Keratinocyte (primary cell): ENCODE results near the gene PPWD1. TPM values are rescaled to one million over a fixed set of nuclear protein-coding genes. Genes with fewer than 3 reads are reported as not detected.

Experiments
- DNase-seq: peaks from one replicate; pipeline ENCODE4 v3.0.0-alpha.2; 2011; ENCODE audit warnings: low read depth, missing footprints, low spot score
- FAIRE-seq: peaks from 2 replicates; lab custom pipeline; 2011; peaks lifted over from hg19 to GRCh38; lab: Jason Lieb, UNC
- H2AFZ ChIP-seq: 2 replicates; pipeline ENCODE4 v1.6.0; 2012; ENCODE audit warnings: low read length, control low read depth, inconsistent platforms; ENCODE audit not compliant: control insufficient read depth
- H3K27ac ChIP-seq: 2 replicates; pipeline ENCODE4 v1.5.1; 2011; ENCODE audit warnings: low read length; ENCODE audit not compliant: control insufficient read depth, insufficient read depth
- H3K27me3 ChIP-seq: 3 replicates; pipeline ENCODE4 v1.6.0; 2011; ENCODE audit warnings: low read length; ENCODE audit not compliant: control insufficient read depth, insufficient read depth; ENCODE audit errors: extremely low read depth
- H3K36me3 ChIP-seq, 2 experiments: 2 replicates in 1 of 2; 3 replicates in 1 of 2; pipeline ENCODE4 v1.5.1; 2011; ENCODE audit warnings: low read length in 2 of 2, mild to moderate bottlenecking in 1 of 2; ENCODE audit not compliant: control insufficient read depth in 2 of 2, insufficient read depth in 2 of 2; ENCODE audit errors: extremely low read depth in 1 of 2
- H3K4me1 ChIP-seq: 3 replicates; pipeline ENCODE4 v1.5.1; 2011; ENCODE audit warnings: low read length; ENCODE audit not compliant: control insufficient read depth, insufficient read depth; ENCODE audit errors: extremely low read depth
- H3K4me2 ChIP-seq: 3 replicates; pipeline ENCODE4 v1.6.0; 2011; ENCODE audit warnings: low read depth, low read length; ENCODE audit not compliant: control insufficient read depth, insufficient read depth; ENCODE audit errors: extremely low read depth
- H3K4me3 ChIP-seq, 3 experiments: fragments of 200-600 bp in 1 of 3; sonication (generic) in 1 of 3; 2 replicates in 2 of 3; 3 replicates in 1 of 3; pipeline ENCODE4 v1.5.1; 2011 to 2016; ENCODE audit warnings: low read length in 3 of 3, mild to moderate bottlenecking in 3 of 3, control low read depth in 2 of 3, inconsistent platforms in 1 of 3, low read depth in 1 of 3, mixed read lengths in 1 of 3, mixed run types in 1 of 3, moderate library complexity in 1 of 3; ENCODE audit not compliant: control insufficient read depth in 2 of 3, insufficient read depth in 2 of 3; ENCODE audit errors: extremely low read depth in 1 of 3
- H3K79me2 ChIP-seq: 2 replicates; pipeline ENCODE4 v1.6.0; 2012; ENCODE audit warnings: low read length; ENCODE audit not compliant: control insufficient read depth, insufficient read depth
- H3K9ac ChIP-seq: 3 replicates; pipeline ENCODE4 v1.6.0; 2011; ENCODE audit warnings: low read length; ENCODE audit not compliant: control insufficient read depth, insufficient read depth; ENCODE audit errors: extremely low read depth
- H3K9me1 ChIP-seq: 3 replicates; pipeline ENCODE4 v1.6.0; 2011; ENCODE audit warnings: low read length; ENCODE audit not compliant: control insufficient read depth, insufficient read depth; ENCODE audit errors: extremely low read depth
- H3K9me3 ChIP-seq: 2 replicates; pipeline ENCODE4 v1.5.1; 2012; ENCODE audit warnings: low read depth, low read length; ENCODE audit not compliant: control insufficient read depth
- H4K20me1 ChIP-seq: 3 replicates; pipeline ENCODE4 v1.6.0; 2011; ENCODE audit warnings: low read length; ENCODE audit not compliant: control insufficient read depth, insufficient read depth; ENCODE audit errors: extremely low read depth
- CTCF ChIP-seq, 3 experiments: IDR thresholded peaks in 1 of 3; conservative IDR thresholded peaks in 1 of 3; optimal IDR thresholded peaks in 1 of 3; 2 replicates in 2 of 3; 3 replicates in 1 of 3; pipeline versions ENCODE3 to v1.5.1; 2011; ENCODE audit warnings: low read length in 3 of 3, mild to moderate bottlenecking in 3 of 3, moderate library complexity in 2 of 3, control low read depth in 1 of 3, inconsistent platforms in 1 of 3; ENCODE audit not compliant: insufficient read depth in 2 of 3; ENCODE audit errors: extremely low read depth in 1 of 3
- EZH2 ChIP-seq: IDR thresholded peaks from one replicate; pipeline ENCODE4 v1.6.1; 2012; ENCODE audit warnings: inconsistent platforms, mild to moderate bottlenecking, low read length, moderate library complexity
- dilution Hi-C: fragments of 300-500 bp; cut with MboI; formaldehyde crosslinking; loops from one replicate; pipeline ENCODE4 v1.7.0; 2020; ENCODE audit warnings: low sequenced_read_pairs; ENCODE audit not compliant: extremely low pct_ligation_motif_present
- polyA plus RNA-seq, 5 experiments: library from polyadenylated mRNA; depleted of rRNA in 3 of 5; stranded (reverse) in 3 of 5; stranded (forward) in 1 of 5; unstranded in 1 of 5; fragments of >200 nt; gene quantifications; 1 replicate in 1 of 5; 2 replicates in 3 of 5; 3 replicates in 1 of 5; pipeline versions ENCODE4 v1.2.1 to v1.2.3, GENCODE V29; 2011 to 2012; ENCODE audit warnings: missing spikeins in 2 of 5, low read depth in 1 of 5, low replicate concordance in 1 of 5

PPWD1 gene
- polyA plus RNA-seq, 1 donor (not counting 4 experiments of a cell fraction or from before 2014, with no cell fraction given), result 18.3 TPM

- Histone ChIP-seq H3K9ac (peak overlapping the region; percentile 97), H3K4me1 (peaks cover 17% of the 10 kb centered on the region), H3K36me3 (no peaks in the 10 kb centered on the region), H4K20me1 (no peaks in the 10 kb centered on the region), H3K9me3 (no peaks in the 10 kb centered on the region), H2AFZ (peak overlapping the region; percentile 99), H3K4me3 (peak overlapping the region; percentile 66 to 99 (median 98)), H3K4me2 (peak overlapping the region; percentile 99), H3K79me2 (peaks cover 72% of the 10 kb centered on the region), H3K27me3 (no peaks in the 10 kb centered on the region), H3K9me1 (no peaks in the 10 kb centered on the region), H3K27ac (peak overlapping the region; percentile 86)
- no peak for DNase-seq
- TF ChIP-seq EZH2 (no peak), CTCF (optimal IDR thresholded peaks at IDR 0.05 in 1 of 3, IDR thresholded peaks at IDR 0.05 in 1 of 3, conservative IDR thresholded peaks at IDR 0.05 in 1 of 3; ENCODE audit: extremely low read depth in 1 of 3, insufficient read depth in 2 of 3, low read length in 3 of 3) (no peak)
- FAIRE-seq, result no peak
- dilution Hi-C loops, result no loop called here
These were observed 60.4 kb downstream of the PPWD1 start for GRCh38 chr5:65623482-65623881.

GRCh38 chr5:65624025-65624570, 61.0 kb downstream of the PPWD1 start, which contains the start of gene TRIM23:
TSS of gene TRIM23 (minus strand) at chr5:65624333. CDS start at chr5:65624274, 59 bp downstream.
- no peaks in the 10 kb centered on the region for H4K20me1 ChIP-seq
- peak; percentile 57 for FAIRE-seq
- H3K27me3 ChIP-seq, result no peaks in the 10 kb centered on the region
- peak within 1 kb of the TSS; percentile 66 to 99 (median 98) for H3K4me3 ChIP-seq
- peak within 1 kb of the TSS; percentile 86 for H3K27ac ChIP-seq
- peaks cover 71% of the 10 kb centered on the region for H3K79me2 ChIP-seq
- DNase-seq, result peak; percentile 26
- peak within 1 kb of the TSS; percentile 99 for H3K4me2 ChIP-seq
- peaks cover 17% of the 10 kb centered on the region for H3K4me1 ChIP-seq
- TF ChIP-seq EZH2, result no peak
- no peak for TF ChIP-seq CTCF (optimal IDR thresholded peaks at IDR 0.05 in 1 of 3, IDR thresholded peaks at IDR 0.05 in 1 of 3, conservative IDR thresholded peaks at IDR 0.05 in 1 of 3; ENCODE audit: extremely low read depth in 1 of 3, insufficient read depth in 2 of 3, low read length in 3 of 3)
- dilution Hi-C loops, result no loop called here
- no peaks in the 10 kb centered on the region for H3K36me3 ChIP-seq
- no peaks in the 10 kb centered on the region for H3K9me1 ChIP-seq
- H3K9me3 ChIP-seq, result no peaks in the 10 kb centered on the region
- peak within 1 kb of the TSS; percentile 100 for H2AFZ ChIP-seq
- H3K9ac ChIP-seq, result peak within 1 kb of the TSS; percentile 97
